Hematopoietic multipotent progenitor cell treated with erythropoietin and hydrocortisone succinate and interleukin-3 and kit ligand, for 6 days (in vitro differentiated cells): ENCODE results near the gene BBS9.

Experiments used
- DNase-seq: peaks from one replicate; pipeline ENCODE4 v3.0.0-alpha.2; 2015

BBS9 gene

DNA sequence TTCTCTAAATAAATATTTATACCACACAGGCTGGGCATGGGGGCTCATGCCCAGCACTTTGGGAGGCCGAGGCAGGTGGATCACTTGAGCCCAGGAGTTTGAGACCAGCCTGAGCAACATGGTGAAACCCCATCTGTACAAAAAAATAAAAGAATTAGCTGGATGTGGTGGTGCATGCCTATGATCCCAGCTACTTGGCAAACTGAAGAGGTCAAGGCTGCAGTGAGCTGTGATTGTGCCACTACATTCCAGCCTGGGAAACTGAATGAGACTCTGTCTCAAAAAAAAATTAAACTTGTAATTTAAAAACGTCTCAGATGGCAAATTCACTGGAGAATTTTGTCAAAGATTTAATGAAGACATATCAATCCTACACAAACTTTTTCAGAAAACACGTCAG, 498.4 kb downstream of the BBS9 start:
- DNase-seq: no peak

- no peak for DNase-seq
Measured at GRCh38 chr7:33628894-33629293, 499.5 kb downstream of the BBS9 start.

GRCh38 chr7:33630359-33630758, 501.0 kb downstream of the BBS9 start:
- DNase-seq: no peak

GRCh38 chr7:33632322-33632721, 503.0 kb downstream of the BBS9 start:
- no peak for DNase-seq

DNA sequence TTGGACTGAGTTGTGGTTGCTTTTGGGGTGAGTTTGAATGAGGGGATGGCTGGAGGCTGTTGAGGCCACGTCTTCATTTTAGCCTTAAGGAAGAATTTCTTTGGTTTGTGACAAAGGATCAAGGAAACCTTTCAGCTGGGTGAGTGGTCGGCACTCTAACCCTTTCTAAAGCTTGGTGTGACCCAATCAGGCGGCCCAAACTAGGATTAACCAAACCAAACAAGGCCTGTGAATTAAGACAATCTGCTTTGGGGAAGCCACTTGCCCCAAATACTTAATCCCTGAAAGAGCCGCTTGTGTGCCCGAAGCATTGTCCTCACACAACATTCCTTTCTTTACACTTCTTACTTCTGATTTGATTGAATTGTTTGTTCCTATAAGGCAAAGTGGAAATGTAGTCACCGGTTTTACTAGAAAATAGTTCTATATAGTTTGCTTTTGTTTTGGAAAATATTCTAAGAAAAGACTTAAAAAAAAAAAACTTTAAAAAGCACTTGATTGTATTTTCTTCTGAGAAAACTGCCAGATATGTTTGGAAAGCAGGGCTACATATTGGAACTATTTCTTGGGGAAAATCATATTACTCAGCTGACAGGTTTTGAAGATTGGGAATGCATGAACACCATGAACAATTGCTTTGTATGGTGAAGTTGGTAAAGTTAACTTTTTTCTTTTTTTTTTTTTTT, 503.6 kb downstream of the BBS9 start:
- DNase-seq: no peak

DNA sequence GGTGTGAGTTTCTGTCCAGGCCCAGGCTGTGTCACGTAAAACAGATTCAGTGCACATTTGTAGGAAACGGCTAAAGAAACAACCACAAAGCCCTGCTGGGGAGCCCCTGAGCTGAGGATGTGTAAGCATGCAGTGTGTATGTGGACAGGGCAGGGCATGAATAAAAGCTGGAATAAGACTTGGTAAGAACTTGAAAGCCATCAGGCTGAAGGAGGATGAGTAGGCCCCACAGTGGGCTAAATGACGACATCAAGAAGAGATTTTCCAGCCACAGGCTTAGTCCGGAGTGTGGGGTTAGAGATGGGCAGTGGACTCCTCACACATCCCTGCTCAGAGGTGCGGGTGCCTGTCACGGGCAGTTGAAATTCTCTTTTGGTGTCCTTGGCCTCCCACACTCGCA, 505.2 kb downstream of the BBS9 start:
- no peak for DNase-seq

- DNase-seq: no peak
Measured at GRCh38 chr7:33636359-33636758, 507.0 kb downstream of the BBS9 start.

- DNase-seq: peak; percentile 27
Measured at GRCh38 chr7:33639552-33640197, 510.3 kb downstream of the BBS9 start.

DNA sequence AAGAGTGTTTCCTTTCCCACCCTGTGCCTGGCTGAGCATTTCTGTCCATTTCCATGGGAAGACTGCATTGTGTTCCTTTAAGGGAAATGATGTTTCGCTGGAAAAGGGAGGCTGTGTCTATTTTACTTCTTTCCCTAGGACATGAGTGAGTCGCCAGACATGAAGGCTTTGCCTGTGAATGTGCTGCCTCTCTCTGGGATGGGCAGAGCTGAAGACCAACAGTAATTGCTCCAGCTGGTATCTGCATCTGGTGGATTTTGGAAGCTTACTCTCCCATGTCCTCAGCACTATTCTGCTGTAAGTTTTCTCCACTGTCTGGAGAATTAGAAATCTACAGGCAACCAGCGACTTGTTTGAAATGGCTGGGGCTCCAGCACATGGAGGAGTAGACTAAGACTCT, 511.4 kb downstream of the BBS9 start:
- no peak for DNase-seq

DNA sequence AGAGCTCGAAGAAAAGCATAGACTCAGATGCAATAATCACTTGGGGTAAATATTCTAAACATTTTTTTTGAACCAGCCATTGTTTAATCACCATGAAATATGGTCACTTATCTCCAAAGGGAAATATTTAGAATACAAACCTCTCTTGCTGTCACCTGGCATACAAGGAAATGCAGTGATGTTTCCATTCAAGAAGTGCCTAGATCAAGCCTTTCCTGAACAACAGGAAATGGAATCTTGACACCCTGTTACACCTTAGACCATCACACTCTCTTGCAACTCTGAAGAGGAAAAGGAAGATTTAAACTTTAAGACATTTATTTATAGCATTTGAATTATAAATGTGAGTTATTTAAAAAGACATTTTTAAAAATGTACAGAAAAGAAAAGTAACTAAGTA, 512.9 kb downstream of the BBS9 start:
- DNase-seq: no peak

GRCh38 chr7:33643530-33643929, 514.2 kb downstream of the BBS9 start:
- no peak for DNase-seq

- DNase-seq: no peak
Measured at GRCh38 chr7:33644489-33644888, 515.1 kb downstream of the BBS9 start.

DNA sequence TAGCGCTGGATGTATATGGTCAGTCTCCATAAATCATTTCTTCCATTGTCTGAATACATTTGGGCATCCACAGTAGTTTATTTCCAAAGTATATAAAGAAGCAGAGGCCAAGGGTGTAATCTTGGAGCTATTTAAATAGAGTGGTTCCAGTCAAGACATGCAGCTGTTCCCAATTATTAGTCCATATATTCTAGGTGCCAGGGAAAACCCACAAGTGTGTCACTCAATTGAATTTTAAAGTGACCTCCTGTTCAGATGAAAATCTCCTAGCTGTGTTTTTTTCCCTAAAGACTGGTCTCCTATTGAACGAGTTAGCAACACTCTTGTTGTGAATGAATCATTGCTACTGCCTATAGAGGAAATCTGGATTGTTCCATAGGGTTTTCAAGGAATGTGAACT, 515.7 kb downstream of the BBS9 start:
- no peak for DNase-seq

DNA sequence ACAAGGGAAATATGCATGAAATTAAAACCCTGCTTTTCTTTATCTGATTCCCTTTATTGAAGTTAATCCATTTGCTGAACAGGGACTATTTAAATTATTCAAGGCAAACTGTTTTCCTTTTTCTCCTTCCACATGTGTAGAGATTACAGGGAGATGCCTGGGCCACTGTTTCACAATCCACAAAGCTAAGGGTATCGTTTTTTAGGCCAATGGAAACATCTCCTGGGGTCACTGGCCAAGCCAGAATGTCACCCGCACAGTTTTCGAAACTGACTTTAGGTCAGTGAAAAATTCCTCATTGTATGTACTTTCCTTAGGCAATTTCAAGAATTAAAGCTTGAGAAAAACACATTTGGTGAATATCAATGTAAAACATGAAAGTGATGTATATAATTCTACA, 516.8 kb downstream of the BBS9 start:
- DNase-seq: no peak

GRCh38 chr7:33646891-33647391, 517.6 kb downstream of the BBS9 start:
- no peak for DNase-seq

DNA sequence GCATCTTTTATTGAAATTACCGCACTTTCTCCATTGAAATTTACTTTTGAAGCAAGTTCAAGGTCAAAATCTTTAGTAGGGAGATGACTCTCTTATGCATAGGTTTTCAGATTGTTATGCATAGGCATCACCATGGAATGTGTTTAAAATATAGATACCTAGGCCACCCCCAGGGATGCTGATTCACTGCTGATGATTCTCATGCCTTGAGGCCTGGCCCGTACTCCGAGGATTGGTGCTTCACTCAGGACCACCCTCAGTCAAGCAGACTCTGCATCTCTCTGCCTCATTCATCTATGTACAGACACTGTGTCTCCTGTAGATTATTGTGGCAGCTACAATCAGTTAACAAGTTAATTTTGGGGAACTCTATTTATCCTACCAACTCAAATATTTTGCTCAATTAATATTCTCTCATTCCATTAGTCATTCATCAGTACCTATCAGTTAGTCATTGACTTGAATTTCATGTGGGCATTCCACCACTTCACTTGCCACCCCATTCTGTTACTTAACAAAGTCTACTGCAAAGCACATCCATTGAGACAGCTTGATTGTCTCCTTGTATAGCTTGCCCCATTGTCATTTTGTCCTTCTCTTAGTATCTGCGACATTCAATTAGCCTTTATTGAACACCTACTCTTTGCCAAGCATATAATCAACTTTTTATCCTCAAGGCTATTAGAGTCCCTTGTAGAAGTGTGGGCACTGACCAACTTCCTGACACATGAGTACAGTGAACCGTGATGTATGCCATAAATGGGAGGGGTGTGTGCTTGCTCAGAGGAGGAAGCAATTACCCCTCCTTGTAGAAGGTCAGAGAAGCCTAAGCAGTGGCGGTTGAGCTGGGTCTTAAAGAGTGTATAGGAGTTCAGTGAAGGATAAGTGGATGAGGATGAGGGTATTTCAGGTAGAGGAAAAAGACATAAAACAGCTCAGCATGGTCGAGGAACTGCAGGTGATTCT, 520.4 kb downstream of the BBS9 start:
- no peak for DNase-seq

GRCh38 chr7:33650828-33651227, 521.5 kb downstream of the BBS9 start:
- no peak for DNase-seq

- DNase-seq: no peak
Measured at GRCh38 chr7:33651998-33652515, 522.7 kb downstream of the BBS9 start.

- no peak for DNase-seq
Measured at GRCh38 chr7:33654676-33655075, 525.3 kb downstream of the BBS9 start.
